ENCODE measurements around the gene GALNT5. TPM values are rescaled to one million over a fixed set of nuclear protein-coding genes. Genes with fewer than 3 reads are reported as not detected.
"Not testable (repeated sequence)": the region's sequence is repeated elsewhere in the genome, so short reads cannot be mapped to it uniquely, and the experiment has no call there.

The GALNT5 gene
- total RNA-seq, 4 donors from 2014 or later: 6.6 to 20.1 (median 9.2) TPM

- TF ChIP-seq CTCF (IDR thresholded peaks at IDR 0.05) (no peak), POLR2A (IDR thresholded peaks at IDR 0.05) (no peak)
- no peaks in the 10 kb centered on the region for H3K27me3 ChIP-seq
- H3K4me3 ChIP-seq: no peak overlapping the region
- DNase-seq: no peak
- no peaks in the 10 kb centered on the region for H3K36me3 ChIP-seq
- H3K27ac ChIP-seq: no peak overlapping the region
- H3K4me1 ChIP-seq: no peaks in the 10 kb centered on the region
- no peaks in the 10 kb centered on the region for H3K9me3 ChIP-seq
Measured at GRCh38 chr2:157220502-157220901, 37.0 kb upstream of the GALNT5 start.

- Histone ChIP-seq H3K4me3 (no peak overlapping the region), H3K27ac (no peak overlapping the region), H3K36me3 (no peaks in the 10 kb centered on the region), H3K4me1 (no peaks in the 10 kb centered on the region), H3K27me3 (no peaks in the 10 kb centered on the region), H3K9me3 (no peaks in the 10 kb centered on the region)
- TF ChIP-seq POLR2A (IDR thresholded peaks at IDR 0.05): no peak
- no peak for DNase-seq
Measured at GRCh38 chr2:157221394-157221988, 36.0 kb upstream of the GALNT5 start.

- no peak overlapping the region for H3K27ac ChIP-seq
- H3K4me1 ChIP-seq: no peaks in the 10 kb centered on the region
- H3K27me3 ChIP-seq: no peaks in the 10 kb centered on the region
- no peak for DNase-seq
- H3K9me3 ChIP-seq: no peaks in the 10 kb centered on the region
- H3K4me3 ChIP-seq: no peak overlapping the region
- H3K36me3 ChIP-seq: no peaks in the 10 kb centered on the region
- TF ChIP-seq POLR2A (IDR thresholded peaks at IDR 0.05): no peak
- no peak for TF ChIP-seq CTCF (IDR thresholded peaks at IDR 0.05)
Measured at GRCh38 chr2:157223624-157224205, 33.8 kb upstream of the GALNT5 start.

GRCh38 chr2:157224448-157224847 is 33.1 kb upstream of the GALNT5 start:
- not testable (repeated sequence) for DNase-seq, H3K4me3 ChIP-seq, H3K36me3 ChIP-seq, H3K27ac ChIP-seq, H3K27me3 ChIP-seq, H3K4me1 ChIP-seq, H3K9me3 ChIP-seq

GRCh38 chr2:157227592-157227991 is 29.9 kb upstream of the GALNT5 start:
- TF ChIP-seq POLR2A (IDR thresholded peaks at IDR 0.05): no peak
- no peak for TF ChIP-seq CTCF (IDR thresholded peaks at IDR 0.05)
- Histone ChIP-seq H3K36me3 (no peaks in the 10 kb centered on the region), H3K4me3 (no peak overlapping the region), H3K4me1 (no peaks in the 10 kb centered on the region), H3K9me3 (no peaks in the 10 kb centered on the region), H3K27ac (no peak overlapping the region), H3K27me3 (no peaks in the 10 kb centered on the region)
- no peak for DNase-seq

GRCh38 chr2:157228946-157229345 is 28.6 kb upstream of the GALNT5 start:
- Histone ChIP-seq H3K36me3 (no peaks in the 10 kb centered on the region), H3K9me3 (no peaks in the 10 kb centered on the region), H3K4me3 (no peak overlapping the region), H3K27me3 (no peaks in the 10 kb centered on the region), H3K4me1 (no peaks in the 10 kb centered on the region), H3K27ac (no peak overlapping the region)
- DNase-seq: no peak
- no peak for TF ChIP-seq POLR2A (IDR thresholded peaks at IDR 0.05)
- no peak for TF ChIP-seq CTCF (IDR thresholded peaks at IDR 0.05)

- TF ChIP-seq CTCF (IDR thresholded peaks at IDR 0.05): no peak
- TF ChIP-seq POLR2A (IDR thresholded peaks at IDR 0.05): no peak
- Histone ChIP-seq H3K4me1 (no peaks in the 10 kb centered on the region), H3K9me3 (no peaks in the 10 kb centered on the region), H3K27me3 (no peaks in the 10 kb centered on the region), H3K36me3 (no peaks in the 10 kb centered on the region), H3K4me3 (no peak overlapping the region), H3K27ac (no peak overlapping the region)
- no peak for DNase-seq
Measured at GRCh38 chr2:157229572-157229971, 27.9 kb upstream of the GALNT5 start.
